RCC 7860 (cell line): ENCODE measurements around the gene ME2.
"Not testable (repeated sequence)": the region's sequence is repeated elsewhere in the genome, so short reads cannot be mapped to it uniquely, and the experiment has no call there.

ENCODE experiments used
- DNase-seq: peaks from one replicate; pipeline ENCODE4 v3.0.0-alpha.2; 2015; ENCODE audit warnings: low spot score
- FAIRE-seq: peaks from 2 replicates; lab custom pipeline; 2012; peaks lifted over from hg19 to GRCh38; lab: Jason Lieb, UNC

Gene ME2

GRCh38 chr18:50911006-50911405 is 32.1 kb downstream of the ME2 start:
- FAIRE-seq: no peak
- DNase-seq: no peak

- FAIRE-seq (no peak), DNase-seq (no peak)
Observed at GRCh38 chr18:50917021-50917420, 38.1 kb downstream of the ME2 start.

GRCh38 chr18:50918153-50918552 is 39.2 kb downstream of the ME2 start:
- no peak for FAIRE-seq
- DNase-seq: no peak

GRCh38 chr18:50924372-50924771 is 45.5 kb downstream of the ME2 start:
- DNase-seq: no peak
- FAIRE-seq: no peak

- FAIRE-seq: no peak
Observed at GRCh38 chr18:50926521-50926920, 47.6 kb downstream of the ME2 start.

GRCh38 chr18:50928551-50928950 is 49.6 kb downstream of the ME2 start:
- peak; percentile 67 for FAIRE-seq

More at GRCh38 chr18:50926521-50926920, 47.6 kb downstream of the ME2 start:
- DNase-seq: no peak

GRCh38 chr18:50933684-50934083 is 54.8 kb downstream of the ME2 start:
- FAIRE-seq (no peak), DNase-seq (no peak)

More at GRCh38 chr18:50928551-50928950, 49.6 kb downstream of the ME2 start:
- peak; percentile 79 for DNase-seq

- DNase-seq: no peak
- no peak for FAIRE-seq
Observed at GRCh38 chr18:50934545-50935211, 55.8 kb downstream of the ME2 start.

- FAIRE-seq: no peak
- DNase-seq: no peak
Observed at GRCh38 chr18:50935493-50936191, 56.7 kb downstream of the ME2 start.

- FAIRE-seq (no peak), DNase-seq (no peak)
Observed at GRCh38 chr18:50937183-50937582, 58.3 kb downstream of the ME2 start.

- FAIRE-seq: no peak
- no peak for DNase-seq
Observed at GRCh38 chr18:50938912-50939311, 60.0 kb downstream of the ME2 start.

GRCh38 chr18:50944245-50944932 is 65.5 kb downstream of the ME2 start:
- DNase-seq: no peak
- no peak for FAIRE-seq

- DNase-seq, FAIRE-seq: not testable (repeated sequence)
Observed at GRCh38 chr18:50945918-50946317, 67.0 kb downstream of the ME2 start.

- DNase-seq: peak; percentile 29
- FAIRE-seq: peak; percentile 71
Observed at GRCh38 chr18:50947899-50948298, 69.0 kb downstream of the ME2 start.

- DNase-seq: no peak
Observed at GRCh38 chr18:50949185-50949584, 70.3 kb downstream of the ME2 start.

GRCh38 chr18:50950626-50951025 is 71.7 kb downstream of the ME2 start:
- FAIRE-seq (no peak), DNase-seq (no peak)

More at GRCh38 chr18:50949185-50949584, 70.3 kb downstream of the ME2 start:
- no peak for FAIRE-seq

- DNase-seq: no peak
- no peak for FAIRE-seq
Observed at GRCh38 chr18:50953822-50954221, 74.9 kb downstream of the ME2 start.

GRCh38 chr18:50955253-50955652 is 76.3 kb downstream of the ME2 start:
- DNase-seq: no peak
- FAIRE-seq: no peak

GRCh38 chr18:50956116-50956515 is 77.2 kb downstream of the ME2 start:
- FAIRE-seq (no peak), DNase-seq (no peak)

GRCh38 chr18:50961974-50962373 is 83.1 kb downstream of the ME2 start:
- no peak for FAIRE-seq
- DNase-seq: no peak

GRCh38 chr18:50967714-50968661 is 89.1 kb downstream of the ME2 start, which contains the start of gene ELAC1:
TSS of gene ELAC1 (plus strand) at chr18:50968040. CDS start at chr18:50974405, 6,365 bp downstream.
- DNase-seq (peak; percentile 50), FAIRE-seq (no peak)
